HFF-Myc (cell line): ENCODE measurements around the gene TLE6.

Experiments
- DNase-seq: peaks from one replicate; pipeline ENCODE4 v3.0.0-alpha.2; 2011; ENCODE audit warnings: low read depth; ENCODE audit errors: extremely low read depth
- H3K4me3 ChIP-seq: replicated peaks from 2 replicates; pipeline ENCODE4 v1.5.1; 2011; ENCODE audit warnings: low read depth, mild to moderate bottlenecking, control low read depth, low read length
- CTCF ChIP-seq: IDR thresholded peaks from 2 replicates; pipeline ENCODE4 v1.5.1; 2012; ENCODE audit warnings: mild to moderate bottlenecking, low read depth, low read length, control low read depth; ENCODE audit errors: missing control alignments

TLE6 gene

GRCh38 chr19:2981898-2982297 is 4.5 kb downstream of the TLE6 start:
- no peak for DNase-seq
- H3K4me3 ChIP-seq = no peak overlapping the region
- TF ChIP-seq CTCF = no peak

DNA sequence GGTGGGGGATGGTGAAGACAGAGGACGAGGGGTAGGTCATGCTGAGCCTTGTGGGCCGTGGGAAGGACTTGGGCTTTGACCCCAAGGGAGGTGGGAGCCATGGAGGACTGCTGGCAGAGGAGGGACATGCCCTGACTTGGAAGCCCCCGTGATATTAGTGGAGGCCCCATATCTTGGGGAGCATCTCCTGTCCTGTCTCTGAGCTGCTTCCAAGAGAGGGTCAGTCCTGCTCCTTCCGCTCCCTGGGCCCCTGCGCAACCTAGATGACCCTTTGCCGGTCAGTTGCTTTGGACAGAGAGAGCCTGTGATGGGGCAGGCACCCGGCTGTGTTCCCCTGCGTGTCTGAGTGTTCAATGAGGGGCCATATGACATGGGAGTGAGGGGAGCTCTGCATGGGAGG is 5.2 kb downstream of the TLE6 start:
- no peak overlapping the region for H3K4me3 ChIP-seq
- no peak for DNase-seq
- no peak for TF ChIP-seq CTCF

DNA sequence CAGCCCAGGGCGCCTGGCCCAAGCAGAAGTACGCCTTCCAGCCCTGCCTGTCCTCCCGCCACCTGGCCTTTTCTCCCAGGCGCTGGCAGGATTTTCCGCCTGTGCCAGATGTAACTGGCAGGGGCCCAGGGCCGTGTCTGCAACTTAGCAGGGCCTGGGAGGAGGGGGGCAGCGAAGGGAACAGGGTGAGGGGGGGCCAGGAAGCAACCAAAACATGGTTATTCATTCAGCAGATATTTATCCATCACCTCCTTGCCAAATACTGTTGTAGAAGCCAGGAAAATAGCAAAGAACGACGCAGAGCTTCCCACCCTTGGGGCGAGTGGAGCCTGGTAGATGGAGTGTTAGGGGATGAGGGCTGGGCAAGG is 5.6 kb downstream of the TLE6 start:
- H3K4me3 ChIP-seq = no peak overlapping the region
- no peak for DNase-seq

GRCh38 chr19:2983351-2984214 is 6.2 kb downstream of the TLE6 start:
- peak overlapping the region; percentile 34 for H3K4me3 ChIP-seq
- no peak for DNase-seq
- TF ChIP-seq CTCF = no peak

More for the DNA sequence above, 5.6 kb downstream of the TLE6 start:
- no peak for TF ChIP-seq CTCF

GRCh38 chr19:2984215-2984528 is 6.8 kb downstream of the TLE6 start:
- DNase-seq = no peak
- no peak for TF ChIP-seq CTCF
- peak overlapping the region; percentile 34 for H3K4me3 ChIP-seq

GRCh38 chr19:2986951-2987524 is 9.7 kb downstream of the TLE6 start:
- H3K4me3 ChIP-seq = no peak overlapping the region
- no peak for DNase-seq
- no peak for TF ChIP-seq CTCF
